ENCODE data around the gene SULT2B1. TPM values are rescaled to one million over a fixed set of nuclear protein-coding genes. Genes with fewer than 3 reads are reported as not detected.
"Not testable (repeated sequence)": the region's sequence is repeated elsewhere in the genome, so short reads cannot be mapped to it uniquely, and the experiment has no call there.

SULT2B1 gene
- total RNA-seq (2014; rRNA removed; shearing (Covaris generic)): 0.37 TPM in 1 of 2 replicates, not detected in the other

DNA sequence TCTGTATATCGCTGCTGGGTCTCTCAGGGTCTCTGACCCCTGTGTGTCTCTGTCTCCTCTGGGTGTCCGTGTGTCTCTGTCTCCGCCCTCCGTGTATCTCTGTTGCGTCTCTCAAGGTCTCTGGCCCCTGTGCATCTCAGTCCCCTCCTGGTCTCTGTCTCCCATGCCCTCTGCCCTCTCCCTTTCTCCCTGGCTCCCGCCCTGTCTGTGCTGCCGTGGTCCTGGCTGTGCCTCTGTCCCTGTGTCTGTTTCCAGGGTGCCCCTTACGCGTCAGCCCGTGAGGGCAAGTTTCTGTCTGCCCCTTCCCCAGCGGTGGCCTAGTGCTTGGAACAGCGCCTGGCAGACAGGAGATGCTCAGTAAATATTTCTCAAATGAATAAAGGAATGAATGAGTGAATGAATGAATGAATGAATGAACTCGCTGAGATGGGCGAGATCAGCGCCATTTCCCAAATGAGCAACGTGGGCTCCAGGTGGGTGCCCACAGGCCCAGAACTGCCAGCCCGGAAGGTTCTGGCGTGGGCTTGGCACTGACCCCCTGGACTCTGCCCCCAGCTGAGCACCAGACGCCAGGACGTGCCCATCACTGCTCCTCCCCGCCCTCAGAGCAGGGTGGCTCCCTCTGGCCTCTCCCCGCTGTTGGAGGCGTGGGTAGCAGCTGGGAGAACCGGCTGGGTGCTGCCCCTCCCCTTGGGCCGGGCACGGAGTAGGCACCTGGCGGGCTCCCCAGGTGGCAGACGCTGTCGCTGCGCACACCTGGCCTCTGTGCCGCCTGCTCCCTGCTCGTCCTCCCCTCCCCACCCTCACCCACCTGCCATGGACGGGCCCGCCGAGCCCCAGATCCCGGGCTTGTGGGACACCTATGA lies at the start of gene SULT2B1:
Gene SULT2B1 (plus strand): TSS at position 736 of the 866 bp plus-strand sequence. CDS start 81 bp downstream, at position 817.
- no peak for DNase-seq (ENCODE audit: low spot score)

DNA sequence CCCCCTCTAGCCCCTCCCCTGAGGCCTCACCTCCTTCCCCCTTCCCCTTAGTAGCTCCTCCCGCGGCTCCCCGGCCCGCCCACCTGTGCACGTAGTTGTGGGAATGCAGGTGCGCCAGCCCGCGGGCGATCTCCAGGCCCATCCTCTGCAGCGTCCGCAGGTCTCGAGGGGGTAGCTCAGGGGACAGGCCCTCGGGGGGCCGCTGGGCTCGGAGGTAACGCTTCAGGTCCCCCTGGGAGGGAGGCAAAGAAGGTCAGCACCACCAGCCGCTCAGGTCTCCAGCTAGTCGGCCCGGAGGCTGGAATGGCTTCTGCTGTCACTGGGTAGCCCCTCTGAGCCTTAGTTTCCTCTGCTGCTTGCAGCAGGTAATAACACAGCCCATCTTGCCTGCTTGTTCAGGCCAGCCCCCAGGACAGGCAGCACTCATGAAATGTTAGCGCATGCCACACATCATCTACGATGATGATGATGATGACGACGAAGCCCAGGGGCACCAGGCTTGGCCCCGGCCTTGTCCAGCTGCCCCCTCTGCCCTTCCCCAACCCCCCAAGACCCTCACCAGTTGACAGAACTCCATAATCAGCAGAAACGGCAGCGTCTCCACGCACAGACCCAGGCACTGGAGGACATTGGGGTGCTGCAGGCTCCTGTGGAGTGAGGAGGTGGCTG lies 49.5 kb upstream of the SULT2B1 start:
- in situ Hi-C loops (cut with HindIII; ENCODE audit: low sequenced_read_pairs): no loop called here

More for the DNA sequence above, at the start of gene SULT2B1:
- in situ Hi-C loops (cut with HindIII; ENCODE audit: low sequenced_read_pairs): no loop called here

DNA sequence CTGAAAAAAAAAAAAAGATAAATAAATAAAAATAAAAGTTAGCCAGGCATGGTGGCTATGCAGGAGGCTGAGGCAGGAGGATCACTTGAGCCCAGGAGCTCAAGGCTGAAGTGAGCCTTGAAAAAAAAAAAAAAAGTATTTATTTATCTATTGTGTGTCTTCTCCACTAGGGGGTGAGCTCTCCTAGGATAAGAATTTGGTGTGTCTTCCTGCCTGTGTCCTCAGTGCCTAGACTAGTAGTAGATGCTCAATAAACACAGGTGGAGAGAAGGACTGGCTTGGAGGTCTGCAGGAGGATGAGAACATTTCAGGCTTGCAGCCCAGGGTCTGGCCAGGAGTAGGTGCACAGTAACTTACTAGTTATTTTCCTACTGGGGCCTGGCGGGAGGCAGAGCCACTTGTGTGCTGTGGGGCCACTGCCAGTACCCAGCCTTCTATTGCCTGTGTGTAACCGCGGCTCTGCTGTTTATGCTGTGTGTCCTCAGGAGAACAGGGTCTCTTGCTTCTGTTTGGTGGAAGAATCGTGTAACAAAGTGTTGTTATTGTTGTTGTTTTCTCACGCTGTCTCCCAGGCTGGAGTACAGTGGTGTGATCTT lies 45.7 kb upstream of the SULT2B1 start:
- no peak for DNase-seq (ENCODE audit: low spot score)
- in situ Hi-C loops (cut with HindIII; ENCODE audit: low sequenced_read_pairs): no loop called here

More for the DNA sequence above, 49.5 kb upstream of the SULT2B1 start:
- DNase-seq (ENCODE audit: low spot score): no peak

DNA sequence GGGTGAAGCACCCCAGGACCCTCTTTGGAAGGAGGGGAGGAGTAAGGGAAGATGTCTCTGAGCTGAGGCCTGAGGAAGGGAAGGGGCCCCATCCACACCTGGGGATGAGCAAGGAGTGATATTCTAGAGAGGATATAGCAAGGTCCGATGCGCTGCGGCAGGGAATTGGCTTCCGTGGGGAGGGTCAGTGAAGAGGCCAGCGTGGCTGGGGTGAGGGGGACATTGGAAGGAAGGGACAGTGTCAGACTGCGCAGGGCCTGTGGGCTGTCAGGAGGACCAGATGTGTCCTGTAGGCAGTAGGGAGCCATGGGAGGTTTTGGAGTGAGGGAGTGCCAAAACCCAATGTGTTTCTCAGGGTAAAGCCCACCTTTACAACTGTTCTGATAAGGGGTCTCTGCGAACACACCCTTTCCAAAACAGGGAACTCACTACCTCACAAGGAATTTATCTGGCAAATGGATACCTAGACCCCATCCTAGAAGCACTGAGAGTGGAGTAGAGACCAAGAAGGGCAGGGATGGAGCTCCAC lies 44.0 kb upstream of the SULT2B1 start:
- in situ Hi-C loops (cut with HindIII; ENCODE audit: low sequenced_read_pairs): no loop called here
- DNase-seq (ENCODE audit: low spot score): no peak

DNA sequence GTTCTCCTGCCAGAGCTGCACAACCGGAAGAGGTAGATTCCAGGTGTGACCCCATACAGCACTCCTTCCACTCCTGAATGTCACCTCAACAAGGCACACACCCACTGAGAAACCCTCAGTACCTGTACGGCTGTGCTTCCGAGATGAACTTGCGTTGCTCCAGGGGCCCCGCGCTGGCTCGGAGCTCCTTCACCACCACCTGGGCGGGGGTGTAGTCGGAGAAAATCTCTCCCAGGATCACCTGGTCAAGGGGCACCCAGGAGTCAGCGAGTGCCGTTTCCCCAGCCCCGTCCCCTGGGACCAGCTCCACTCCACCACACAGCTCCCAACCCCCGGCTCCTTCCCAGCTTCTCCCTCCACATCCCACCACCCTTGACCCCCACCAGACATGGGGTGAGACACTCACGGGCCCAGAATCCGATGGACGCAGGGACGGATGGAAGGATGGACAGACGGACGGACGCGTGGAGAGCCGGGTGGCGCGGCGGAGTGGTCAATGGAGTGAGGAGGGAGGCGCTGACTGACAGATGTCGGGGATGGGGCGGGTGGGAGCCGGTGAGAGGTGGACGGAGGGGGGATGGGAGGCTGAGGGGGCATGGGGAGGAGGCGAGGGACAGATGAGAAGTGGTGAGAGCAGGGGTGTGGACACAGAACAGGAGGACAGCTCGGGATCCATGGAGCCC lies 43.1 kb upstream of the SULT2B1 start:
- in situ Hi-C loops (cut with HindIII; ENCODE audit: low sequenced_read_pairs): no loop called here
- no peak for DNase-seq (ENCODE audit: low spot score)

DNA sequence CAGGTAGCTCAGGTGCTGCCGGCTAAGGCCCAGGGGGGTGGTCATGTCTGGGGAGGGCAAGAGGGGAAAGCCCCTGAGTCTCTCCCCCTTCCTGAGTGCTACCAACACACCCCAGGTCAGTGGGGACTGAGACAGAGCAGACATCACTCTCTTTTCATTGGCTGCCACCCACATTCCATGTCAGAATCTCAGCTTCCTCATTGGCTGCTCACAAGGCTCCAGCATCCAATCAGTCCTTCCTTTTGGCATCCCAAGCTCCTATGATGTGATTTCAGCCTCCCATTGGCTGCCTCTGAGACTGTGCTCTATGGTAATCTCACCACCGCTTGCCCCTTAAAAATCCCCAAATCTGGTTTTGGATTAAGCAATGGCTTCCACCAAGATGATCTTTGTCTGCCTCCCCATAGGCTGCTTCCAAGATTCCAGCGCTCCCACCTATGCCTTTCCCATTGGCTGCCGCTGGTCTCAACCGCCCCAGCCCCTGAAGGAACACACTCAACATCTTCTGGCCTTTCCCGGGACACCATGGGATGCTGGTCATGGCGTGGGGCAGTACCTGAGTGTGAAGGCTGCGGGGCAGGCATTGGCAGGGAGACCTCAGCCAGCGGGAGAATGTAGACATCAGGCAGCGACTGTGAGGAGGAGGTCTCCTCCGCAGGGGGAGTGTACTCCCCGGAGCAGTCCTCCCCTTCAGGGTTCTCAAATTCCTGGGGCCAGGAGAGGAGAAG lies 42.3 kb upstream of the SULT2B1 start:
- peak; percentile 56 for DNase-seq (ENCODE audit: low spot score)
- in situ Hi-C loops (cut with HindIII; ENCODE audit: low sequenced_read_pairs): no loop called here

DNA sequence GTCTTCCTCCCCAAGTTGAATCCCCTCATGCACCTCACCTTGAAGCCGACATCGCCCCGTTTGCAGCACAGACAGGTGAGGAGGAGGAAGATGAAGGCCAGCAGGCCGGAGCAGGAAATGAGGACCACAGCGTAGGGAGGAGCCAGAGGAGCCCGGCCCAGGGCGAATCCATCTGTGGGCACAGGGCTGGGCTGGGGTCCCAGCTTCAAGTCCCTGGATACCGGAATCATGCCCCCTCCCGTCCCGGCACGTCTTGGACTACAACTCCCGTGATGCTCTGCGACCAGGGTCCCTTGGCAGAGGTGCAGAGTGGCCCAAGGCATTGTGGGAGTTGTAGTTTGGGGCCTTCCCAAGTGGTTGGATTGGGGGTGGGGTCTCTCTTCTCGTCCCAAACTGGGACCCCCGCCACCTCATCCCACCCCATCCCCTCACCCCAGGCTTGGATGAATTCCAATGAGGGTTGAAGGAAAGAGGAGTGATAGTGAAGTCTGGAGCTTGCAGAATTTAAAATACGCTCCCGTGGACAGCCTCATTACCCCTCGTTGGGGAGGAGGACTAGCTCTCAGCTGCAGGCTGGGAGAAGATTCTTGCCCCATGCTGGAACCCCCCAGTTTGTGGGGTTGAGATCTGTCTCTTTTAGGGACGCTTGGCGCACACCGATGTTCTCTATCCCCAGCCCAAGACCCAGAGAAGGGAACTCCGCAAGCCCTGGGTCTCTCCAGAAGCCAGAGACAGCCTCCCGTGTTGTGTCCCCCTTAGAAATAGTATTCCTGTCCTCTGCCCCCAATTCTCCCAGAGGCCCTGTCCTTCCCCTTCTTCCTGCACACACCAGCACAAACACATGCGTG lies 41.3 kb upstream of the SULT2B1 start:
- peak; percentile 90 for DNase-seq (ENCODE audit: low spot score)
- in situ Hi-C loops (cut with HindIII; ENCODE audit: low sequenced_read_pairs): no loop called here

DNA sequence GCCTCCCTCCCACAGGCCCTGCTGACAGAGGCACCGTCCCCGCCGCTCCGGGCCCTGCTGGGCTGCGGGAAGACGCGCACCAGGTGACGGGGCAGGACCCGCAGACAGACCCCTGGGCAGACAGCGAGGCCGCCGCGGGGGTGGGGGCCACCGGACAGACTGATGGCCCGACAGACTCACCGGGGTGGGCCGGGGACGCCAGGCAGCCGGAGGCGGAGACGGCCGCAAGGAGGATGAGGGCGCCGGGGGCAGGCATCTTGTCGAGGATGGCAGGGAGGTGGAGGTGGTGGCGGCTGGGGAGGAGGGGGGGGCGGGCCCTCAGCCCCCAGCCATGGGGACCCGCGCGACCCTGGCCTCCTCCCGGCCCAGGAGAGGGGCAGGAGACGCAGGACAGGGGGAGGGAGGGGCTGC lies 40.6 kb upstream of the SULT2B1 start:
- DNase-seq (ENCODE audit: low spot score): no peak
- in situ Hi-C loops (cut with HindIII; ENCODE audit: low sequenced_read_pairs): no loop called here

DNA sequence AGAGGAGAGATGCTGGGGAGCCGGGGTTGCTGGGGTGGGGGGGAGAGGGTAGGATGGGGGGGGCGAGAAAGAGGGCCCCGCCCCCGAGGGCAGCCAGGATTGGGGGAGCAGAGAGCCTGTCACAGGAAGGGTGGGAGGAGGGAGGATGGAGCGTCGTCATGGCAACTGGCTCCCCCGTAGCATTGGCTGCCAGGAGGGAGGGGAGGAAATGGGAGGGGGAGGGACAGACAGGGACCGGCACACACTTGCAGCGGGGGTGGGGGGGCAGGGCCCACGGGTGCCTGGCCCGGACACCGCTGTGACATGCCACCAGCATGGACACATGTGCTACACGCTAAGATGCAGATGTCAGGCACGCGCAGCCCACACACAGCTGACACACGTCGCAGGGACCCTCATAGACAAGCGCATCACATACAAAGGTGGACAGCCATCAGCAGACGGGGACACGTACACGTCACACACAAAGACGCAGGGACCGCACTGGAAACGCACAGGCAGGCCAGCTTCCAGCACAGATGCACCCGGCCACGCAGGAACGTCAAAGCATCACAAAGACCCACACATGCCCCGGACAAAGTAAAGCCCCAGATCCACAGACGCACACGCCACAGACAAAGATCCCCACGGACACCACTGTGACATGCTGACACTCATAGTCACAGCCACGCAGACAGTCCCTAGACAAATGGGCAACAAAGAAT lies 40.0 kb upstream of the SULT2B1 start, which contains the start of gene LMTK3:
Gene LMTK3 (minus strand): TSS at position 36 of the 704 bp plus-strand sequence. CDS start 259 bp downstream, outside the sequence.
- DNase-seq (ENCODE audit: low spot score): peak; percentile 99
- in situ Hi-C loops (cut with HindIII; ENCODE audit: low sequenced_read_pairs): no loop called here

DNA sequence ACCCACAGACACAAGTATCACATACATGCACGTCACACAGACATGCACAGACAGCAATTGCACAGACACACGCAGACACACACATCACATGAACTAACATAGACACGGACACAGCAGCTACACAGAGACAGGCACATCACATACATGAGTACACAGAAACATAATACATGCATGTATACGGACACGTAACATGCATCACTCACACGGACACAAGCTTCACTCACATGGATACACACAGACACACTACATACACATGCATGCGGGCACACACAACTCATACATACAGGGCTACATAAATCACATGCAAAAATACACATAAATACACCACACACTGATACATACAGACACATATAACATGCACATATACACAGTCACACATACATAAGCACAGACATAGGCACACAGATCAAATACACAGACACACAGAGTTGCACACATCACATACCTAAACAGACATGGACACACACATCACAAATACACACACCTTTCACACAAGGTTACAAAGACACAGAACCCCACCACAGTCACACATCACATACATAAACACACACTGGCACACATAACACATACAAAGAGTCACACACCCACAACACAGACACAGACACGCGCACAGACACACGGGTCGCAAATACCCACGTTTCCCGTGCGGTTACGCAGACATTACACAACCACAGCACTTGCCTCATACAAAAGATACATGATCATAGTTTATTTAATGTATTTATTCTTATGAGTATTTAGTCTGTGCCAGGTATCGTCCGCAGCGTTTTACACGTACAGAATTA lies 39.3 kb upstream of the SULT2B1 start:
- in situ Hi-C loops (cut with HindIII; ENCODE audit: low sequenced_read_pairs): no loop called here
- no peak for DNase-seq (ENCODE audit: low spot score)

DNA sequence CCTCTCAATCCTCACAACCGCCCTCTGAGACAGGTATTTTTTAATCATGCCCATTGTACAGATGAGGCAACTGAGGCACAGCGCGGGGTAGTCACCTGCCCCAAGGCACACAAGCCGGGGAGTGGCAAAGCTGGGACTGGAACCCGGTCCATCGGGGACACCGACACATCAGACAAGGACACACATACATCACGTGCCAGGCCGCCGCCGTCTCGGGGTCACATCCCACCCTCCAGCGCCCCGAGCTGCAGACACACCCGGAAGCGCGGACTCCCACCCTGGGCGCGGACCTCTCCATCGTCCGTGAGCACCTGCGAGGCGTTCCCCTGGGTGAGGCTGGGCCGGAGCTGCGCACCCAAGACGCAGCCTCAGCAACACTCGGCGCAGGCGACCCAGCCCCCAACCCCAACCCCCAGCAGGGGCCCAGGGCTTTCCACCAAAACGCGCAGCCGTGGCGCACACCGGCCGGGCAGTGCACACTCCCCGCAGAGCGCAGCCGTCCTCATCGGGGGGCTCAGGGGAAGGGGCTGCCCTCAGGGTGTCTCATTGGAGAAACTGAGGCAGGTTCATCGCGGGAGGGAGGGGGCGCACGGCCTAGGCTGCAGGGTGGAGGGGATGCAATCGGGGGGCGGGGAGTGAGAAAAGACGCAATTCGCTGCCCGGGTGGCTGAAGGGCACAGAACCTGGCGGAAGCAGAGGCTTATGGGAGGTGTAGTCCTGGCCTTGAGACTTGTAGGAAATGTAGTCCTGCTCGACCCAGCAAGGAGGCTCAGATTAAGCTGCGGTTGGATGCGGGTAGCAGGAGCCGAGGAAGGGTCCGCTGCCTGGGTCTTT lies 38.5 kb upstream of the SULT2B1 start:
- in situ Hi-C loops (cut with HindIII; ENCODE audit: low sequenced_read_pairs): no loop called here
- DNase-seq (ENCODE audit: low spot score): peak; percentile 97

DNA sequence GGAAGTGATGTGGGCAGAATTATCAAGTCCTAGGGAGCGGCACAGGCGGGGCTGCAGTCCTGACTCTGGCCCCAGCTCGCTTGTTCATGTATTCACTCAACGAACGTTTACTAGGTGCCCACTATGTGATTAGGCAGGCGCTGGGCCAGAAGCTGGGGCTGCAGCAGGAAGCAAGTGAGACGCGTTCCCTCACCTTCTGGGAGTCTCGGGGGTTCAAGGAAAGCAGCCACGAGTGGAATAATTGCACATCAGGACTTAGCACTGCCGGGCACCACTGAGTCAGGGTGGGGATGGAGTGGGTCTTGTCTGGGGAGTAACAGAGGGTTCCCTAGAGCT lies 37.9 kb upstream of the SULT2B1 start:
- in situ Hi-C loops (cut with HindIII; ENCODE audit: low sequenced_read_pairs): no loop called here
- DNase-seq (ENCODE audit: low spot score): no peak

DNA sequence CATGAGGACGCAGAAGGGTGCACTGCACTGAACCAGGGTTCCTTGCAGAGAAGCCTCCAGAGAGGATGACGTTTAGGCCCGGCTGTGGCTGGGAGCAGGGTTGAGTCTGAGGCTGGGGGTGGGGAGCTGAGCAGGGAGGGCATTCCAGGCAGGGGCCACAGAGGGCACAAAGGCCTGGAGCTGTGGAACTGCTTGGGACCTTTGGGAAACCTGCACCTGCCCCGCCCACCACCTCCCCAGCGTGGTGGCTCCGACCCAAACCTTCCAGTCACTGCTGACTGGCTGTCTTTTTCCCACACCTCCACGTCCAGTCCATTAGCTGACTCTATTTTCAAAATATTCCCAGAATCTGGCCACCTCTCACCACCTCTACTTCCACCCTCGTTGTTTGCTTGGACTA lies 35.4 kb upstream of the SULT2B1 start:
- in situ Hi-C loops (cut with HindIII; ENCODE audit: low sequenced_read_pairs): no loop called here

DNA sequence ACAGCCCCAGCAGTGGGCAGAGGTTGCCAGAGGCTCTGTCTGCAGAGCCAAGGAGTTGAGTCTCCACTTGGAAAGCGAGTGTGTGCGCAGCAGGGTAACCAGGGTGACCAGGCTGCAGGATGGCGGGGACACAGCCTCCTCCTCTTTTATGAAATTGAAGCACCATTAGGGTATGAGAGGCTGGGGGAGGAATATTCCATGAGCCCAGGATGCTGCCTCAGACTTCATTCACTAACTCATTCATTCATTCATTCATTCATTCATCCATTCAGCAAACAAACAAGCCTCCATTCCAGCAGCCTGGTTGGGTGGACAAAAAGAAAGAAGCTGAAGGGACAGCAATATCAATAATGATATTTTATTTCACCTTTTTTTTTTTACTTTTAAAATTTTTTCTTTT lies 33.8 kb upstream of the SULT2B1 start:
- in situ Hi-C loops (cut with HindIII; ENCODE audit: low sequenced_read_pairs): no loop called here
- no peak for DNase-seq (ENCODE audit: low spot score)

More for the DNA sequence above, 35.4 kb upstream of the SULT2B1 start:
- DNase-seq (ENCODE audit: low spot score): no peak

DNA sequence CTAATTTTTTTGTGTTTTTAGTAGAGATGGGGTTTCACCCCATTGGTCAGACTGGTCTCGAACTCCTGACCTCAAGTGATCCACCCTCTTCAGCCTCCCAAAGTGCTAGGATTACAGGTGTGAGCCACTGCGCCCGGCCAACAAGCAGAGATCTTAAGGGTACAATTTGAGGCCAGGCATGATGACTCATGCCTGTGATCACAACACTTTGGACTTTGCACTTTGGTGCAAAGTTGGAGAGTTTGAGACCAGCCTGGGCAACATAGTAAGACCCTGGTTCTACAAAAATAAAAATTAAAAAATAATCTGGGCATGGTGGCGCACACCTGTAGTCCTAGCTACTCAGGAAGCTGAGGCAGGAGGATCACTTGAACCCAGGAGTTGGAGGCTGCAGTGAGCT lies 32.5 kb upstream of the SULT2B1 start:
- in situ Hi-C loops (cut with HindIII; ENCODE audit: low sequenced_read_pairs): not testable (repeated sequence)

DNA sequence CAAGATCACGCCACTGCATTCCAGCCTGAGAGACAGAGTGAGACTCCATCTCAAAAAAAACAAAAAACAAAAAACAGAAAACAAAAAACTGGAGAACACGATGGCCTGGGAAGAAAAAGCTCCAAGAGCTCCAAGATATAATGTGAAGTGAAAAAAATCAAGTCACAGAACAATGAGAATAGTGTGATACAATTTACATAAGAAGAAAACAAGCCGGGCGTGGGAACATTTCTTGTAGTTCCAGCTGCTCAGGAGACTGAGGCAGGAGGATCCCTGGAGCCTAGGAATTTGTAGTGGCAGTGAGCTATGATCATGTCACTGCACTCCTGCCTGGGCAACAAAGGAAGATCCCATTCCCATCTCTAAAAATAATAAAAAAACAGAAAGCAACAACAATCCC lies 31.8 kb upstream of the SULT2B1 start:
- in situ Hi-C loops (cut with HindIII; ENCODE audit: low sequenced_read_pairs): no loop called here
- DNase-seq (ENCODE audit: low spot score): no peak

More for the DNA sequence above, 32.5 kb upstream of the SULT2B1 start:
- DNase-seq (ENCODE audit: low spot score): not testable (repeated sequence)

Measured in G401 (cell line).